HepG2 (cell line): ENCODE data around the gene PHF23. TPM values are rescaled to one million over a fixed set of nuclear protein-coding genes. Genes with fewer than 3 reads are reported as not detected.
A peak's percentile ranks its signal among the peaks of the same experiment; 100 is the strongest.

Experiments used
- CBFB ChIP-seq: sonication (generic); formaldehyde crosslinking; IDR thresholded peaks from 2 replicates; pipeline ENCODE4 v1.4.0; 2020; ENCODE audit warnings: missing genetic modification reagents
- CCDC6 ChIP-seq: sonication (generic); formaldehyde crosslinking; IDR thresholded peaks from 2 replicates; pipeline ENCODE4 v1.8.1; 2022; ENCODE audit warnings: mild to moderate bottlenecking, missing genetic modification reagents, moderate library complexity
- ESRRA ChIP-seq: sonication (generic); formaldehyde crosslinking; IDR thresholded peaks from 2 replicates; pipeline ENCODE4 v1.5.1; 2020; ENCODE audit warnings: mild to moderate bottlenecking, low read depth, missing genetic modification reagents
- GATAD2A ChIP-seq: IDR thresholded peaks from 2 replicates; pipeline ENCODE4 v1.6.1; 2016
- GFI1 ChIP-seq: sonication (generic); formaldehyde crosslinking; IDR thresholded peaks from 2 replicates; pipeline ENCODE4 v1.5.0; 2020; ENCODE audit warnings: missing genetic modification reagents, mild to moderate bottlenecking, borderline replicate concordance
- HCFC1 ChIP-seq: fragments of 150-350 bp; IDR thresholded peaks from 2 replicates; pipeline ENCODE4 v1.6.1; 2014; ENCODE audit warnings: low read depth, low read length
- NFRKB ChIP-seq: fragments of 450-650 bp; IDR thresholded peaks from 2 replicates; pipeline ENCODE4 v1.6.1; 2017
- ONECUT2 ChIP-seq: sonication (generic); formaldehyde crosslinking; IDR thresholded peaks from 2 replicates; pipeline ENCODE4 v1.4.0; 2020; ENCODE audit warnings: missing genetic modification reagents
- PAX8 ChIP-seq: sonication (generic); formaldehyde crosslinking; IDR thresholded peaks from 2 replicates; pipeline ENCODE4 v1.8.0; 2022; ENCODE audit warnings: mild to moderate bottlenecking, missing genetic modification reagents, borderline replicate concordance
- RARG ChIP-seq: sonication (generic); formaldehyde crosslinking; IDR thresholded peaks from 2 replicates; pipeline ENCODE4 v1.4.0; 2020; ENCODE audit warnings: low read depth, mild to moderate bottlenecking, missing genetic modification reagents
- SMAD3 ChIP-seq: sonication (generic); formaldehyde crosslinking; IDR thresholded peaks from 2 replicates; pipeline ENCODE4 v1.4.0; 2020; ENCODE audit warnings: missing genetic modification reagents
- SPEN ChIP-seq: sonication (generic); formaldehyde crosslinking; IDR thresholded peaks from 2 replicates; pipeline ENCODE4 v1.5.1; 2020; ENCODE audit warnings: low read depth, mild to moderate bottlenecking, missing genetic modification reagents
- TCF7L2 ChIP-seq: IDR thresholded peaks from 2 replicates; pipeline ENCODE4 v1.6.1; 2011; ENCODE audit warnings: mild to moderate bottlenecking, low read depth, low read length, moderate library complexity
- TRIM24 ChIP-seq: sonication (generic); formaldehyde crosslinking; IDR thresholded peaks from 2 replicates; pipeline ENCODE4 v1.8.0; 2022; ENCODE audit warnings: mild to moderate bottlenecking, missing genetic modification reagents
- ZEB1 ChIP-seq: IDR thresholded peaks from 2 replicates; pipeline ENCODE4 v1.6.1; 2012; ENCODE audit warnings: mild to moderate bottlenecking, low read depth, inconsistent platforms; ENCODE audit not compliant: insufficient replicate concordance
- ZIK1 ChIP-seq: sonication (generic); formaldehyde crosslinking; IDR thresholded peaks from 2 replicates; pipeline ENCODE4 v1.5.0; 2020; ENCODE audit warnings: mild to moderate bottlenecking, low read depth, missing genetic modification reagents, borderline replicate concordance
- ZNF235 ChIP-seq: sonication (generic); formaldehyde crosslinking; IDR thresholded peaks from 2 replicates; pipeline ENCODE4 v1.8.1; 2023; ENCODE audit warnings: mild to moderate bottlenecking, missing genetic modification reagents, borderline replicate concordance
- ZNF274 ChIP-seq: sonication (generic); formaldehyde crosslinking; IDR thresholded peaks from 2 replicates; pipeline ENCODE4 v1.5.1; 2020; ENCODE audit warnings: mild to moderate bottlenecking, missing genetic modification reagents
- ZNF33B ChIP-seq: sonication (generic); formaldehyde crosslinking; IDR thresholded peaks from 2 replicates; pipeline ENCODE4 v1.5.1; 2020; ENCODE audit warnings: mild to moderate bottlenecking, missing genetic modification reagents
- ZNF430 ChIP-seq: sonication (generic); formaldehyde crosslinking; IDR thresholded peaks from 2 replicates; pipeline ENCODE4 v1.9.0; 2021; ENCODE audit warnings: mild to moderate bottlenecking, missing genetic modification reagents
- ZNF530 ChIP-seq: sonication (generic); formaldehyde crosslinking; IDR thresholded peaks from 2 replicates; pipeline ENCODE4 v1.5.0; 2020; ENCODE audit warnings: low read depth, mild to moderate bottlenecking, missing genetic modification reagents
- ZNF678 ChIP-seq: sonication (generic); formaldehyde crosslinking; IDR thresholded peaks from 2 replicates; pipeline ENCODE4 v1.4.0; 2020; ENCODE audit warnings: mild to moderate bottlenecking, missing genetic modification reagents
- ZNF720 ChIP-seq: sonication (generic); formaldehyde crosslinking; IDR thresholded peaks from 2 replicates; pipeline ENCODE4 v1.4.0; 2020; ENCODE audit warnings: missing genetic modification reagents
- polyA plus RNA-seq, 8 experiments: library from polyadenylated mRNA; depleted of rRNA in 3 of 8; stranded (reverse) in 7 of 8; unstranded in 1 of 8; fragments of >200 nt; fragmentation: Illumina TruSeq in 4 of 8; extraction: Trizol in 4 of 8; gene quantifications; 2 replicates each; pipeline versions ENCODE4 v1.2.1 to v1.2.3, GENCODE V29; 2011 to 2016; ENCODE audit warnings: low read depth in 4 of 8, missing spikeins in 1 of 8, mixed read lengths in 1 of 8; ENCODE audit not compliant: insufficient read depth in 1 of 8
- total RNA-seq, 5 experiments: library from RNA; depleted of rRNA; stranded (reverse); fragments of >200 nt; fragmentation: Illumina TruSeq; extraction: Trizol; gene quantifications; 2 replicates each; pipeline ENCODE4 v1.2.3, GENCODE V29; 2016; ENCODE audit warnings: low read depth in 1 of 5
- TF ChIP-seq, protein P1 (sequence below): IDR thresholded peaks from 2 replicates; pipeline ENCODE4 v1.6.1; 2012; ENCODE audit warnings: low read depth, low read length, improper control_type of control experiment
- TF ChIP-seq, protein P2 (sequence below): sonication (generic); formaldehyde crosslinking; IDR thresholded peaks from 2 replicates; pipeline ENCODE4 v1.5.0; 2020; ENCODE audit warnings: missing genetic modification reagents
- TF ChIP-seq, protein P3 (sequence below): sonication (generic); formaldehyde crosslinking; IDR thresholded peaks from 2 replicates; pipeline ENCODE4 v1.4.0; 2020; ENCODE audit warnings: missing genetic modification reagents
- TF ChIP-seq, protein P4 (sequence below): sonication (generic); formaldehyde crosslinking; conservative IDR thresholded peaks from 2 replicates; pipeline ENCODE4 v1.8.0; 2022; ENCODE audit warnings: missing genetic modification reagents

The PHF23 gene
- total and polyA plus RNA-seq, 2 of the 13 experiments (the other 11 are each of a cell fraction or from before 2014, with no cell fraction given), result 27.6 to 33.2 TPM

DNA sequence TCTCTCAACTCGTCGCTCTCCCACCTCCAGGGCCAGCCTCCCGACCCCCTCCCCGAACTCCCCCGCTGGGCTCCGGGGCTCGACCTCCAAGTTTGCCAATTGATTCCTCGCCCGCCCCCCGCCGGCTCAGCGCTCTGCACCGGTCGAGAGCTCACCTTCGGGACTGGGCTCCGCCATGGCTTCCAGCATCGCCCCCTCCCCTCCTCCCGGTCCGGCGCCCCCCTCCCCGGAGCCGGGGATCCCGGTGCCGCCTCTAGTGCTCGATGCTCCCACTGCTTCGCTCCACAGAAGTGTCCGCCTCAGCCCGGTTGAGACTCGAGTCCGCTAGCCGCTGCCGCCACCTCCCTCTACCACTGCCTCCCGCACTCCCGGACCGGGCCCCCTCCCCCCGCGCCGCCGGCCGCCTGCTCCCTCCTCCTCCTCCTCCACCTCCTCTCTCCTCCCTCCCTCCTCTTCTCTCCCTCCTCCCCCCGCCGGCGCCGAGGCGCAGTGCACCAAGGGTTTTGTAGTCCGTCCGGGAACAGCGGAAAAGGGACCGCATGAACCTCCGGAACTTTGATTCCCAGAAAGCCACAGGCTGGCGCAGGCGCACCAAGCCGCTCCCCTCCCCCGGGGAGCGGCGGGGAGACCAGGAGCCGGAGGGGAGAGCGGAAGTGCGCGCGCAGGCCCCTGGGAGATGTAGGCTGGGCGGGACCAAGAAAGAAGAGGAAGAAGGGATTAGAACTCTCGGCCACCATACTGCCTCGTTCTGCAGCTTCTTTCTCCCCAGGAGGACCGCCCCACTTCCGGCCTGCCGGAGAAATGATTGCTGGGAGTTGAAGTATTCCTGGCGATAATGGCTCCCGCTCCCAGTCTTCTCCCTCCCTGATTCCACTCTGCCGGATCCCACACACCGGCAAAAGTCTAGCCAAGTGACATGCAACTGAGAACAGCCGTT lies at the start of gene PHF23 (continued):
- TF ChIP-seq PAX8 (CRISPR knock-in tag) (no peak), ZIK1 (no peak), ZNF430 (peak; percentile 64; the same call in 1 of the 2 replicates), RARG (no peak), CCDC6 (CRISPR knock-in tag) (peak; percentile 17; the same call in 1 of the 2 replicates), ZNF33B (CRISPR knock-in tag) (peak; percentile 23; the same call in 1 of the 2 replicates), ZNF720 (CRISPR knock-in tag) (no peak), HCFC1 (peak; percentile 92), ZNF274 (no peak), ZNF678 (CRISPR knock-in tag) (no peak), ESRRA (no peak), ZEB1 (no peak), GFI1 (CRISPR knock-in tag) (peak; percentile 63; the same call in 1 of the 2 replicates), ZNF235 (CRISPR knock-in tag) (no peak), GATAD2A (no peak), SPEN (CRISPR knock-in tag) (peak; percentile 54; the same call in 1 of the 2 replicates), CBFB (peak; percentile 65), NFRKB (no peak), ONECUT2 (CRISPR knock-in tag) (no peak), SMAD3 (no peak), TCF7L2 (no peak), TRIM24 (CRISPR knock-in tag) (no peak), ZNF530 (no peak)
- TF ChIP-seq, protein P1, sequence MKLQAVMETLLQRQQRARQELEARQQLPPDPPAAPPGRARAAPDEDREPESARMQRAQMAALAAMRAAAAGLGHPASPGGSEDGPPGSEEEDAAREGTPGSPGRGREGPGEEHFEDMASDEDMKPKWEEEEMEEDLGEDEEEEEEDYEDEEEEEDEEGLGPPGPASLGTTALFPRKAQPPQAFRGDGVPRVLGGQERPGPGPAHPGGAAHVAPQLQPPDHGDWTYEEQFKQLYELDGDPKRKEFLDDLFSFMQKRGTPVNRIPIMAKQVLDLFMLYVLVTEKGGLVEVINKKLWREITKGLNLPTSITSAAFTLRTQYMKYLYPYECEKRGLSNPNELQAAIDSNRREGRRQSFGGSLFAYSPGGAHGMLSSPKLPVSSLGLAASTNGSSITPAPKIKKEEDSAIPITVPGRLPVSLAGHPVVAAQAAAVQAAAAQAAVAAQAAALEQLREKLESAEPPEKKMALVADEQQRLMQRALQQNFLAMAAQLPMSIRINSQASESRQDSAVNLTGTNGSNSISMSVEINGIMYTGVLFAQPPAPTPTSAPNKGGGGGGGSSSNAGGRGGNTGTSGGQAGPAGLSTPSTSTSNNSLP, result no peak
- TF ChIP-seq, protein P2, sequence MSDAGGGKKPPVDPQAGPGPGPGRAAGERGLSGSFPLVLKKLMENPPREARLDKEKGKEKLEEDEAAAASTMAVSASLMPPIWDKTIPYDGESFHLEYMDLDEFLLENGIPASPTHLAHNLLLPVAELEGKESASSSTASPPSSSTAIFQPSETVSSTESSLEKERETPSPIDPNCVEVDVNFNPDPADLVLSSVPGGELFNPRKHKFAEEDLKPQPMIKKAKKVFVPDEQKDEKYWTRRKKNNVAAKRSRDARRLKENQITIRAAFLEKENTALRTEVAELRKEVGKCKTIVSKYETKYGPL (CRISPR knock-in tag), result no peak
- TF ChIP-seq, protein P3, sequence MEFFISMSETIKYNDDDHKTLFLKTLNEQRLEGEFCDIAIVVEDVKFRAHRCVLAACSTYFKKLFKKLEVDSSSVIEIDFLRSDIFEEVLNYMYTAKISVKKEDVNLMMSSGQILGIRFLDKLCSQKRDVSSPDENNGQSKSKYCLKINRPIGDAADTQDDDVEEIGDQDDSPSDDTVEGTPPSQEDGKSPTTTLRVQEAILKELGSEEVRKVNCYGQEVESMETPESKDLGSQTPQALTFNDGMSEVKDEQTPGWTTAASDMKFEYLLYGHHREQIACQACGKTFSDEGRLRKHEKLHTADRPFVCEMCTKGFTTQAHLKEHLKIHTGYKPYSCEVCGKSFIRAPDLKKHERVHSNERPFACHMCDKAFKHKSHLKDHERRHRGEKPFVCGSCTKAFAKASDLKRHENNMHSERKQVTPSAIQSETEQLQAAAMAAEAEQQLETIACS (CRISPR knock-in tag), result no peak
- TF ChIP-seq, protein P4, sequence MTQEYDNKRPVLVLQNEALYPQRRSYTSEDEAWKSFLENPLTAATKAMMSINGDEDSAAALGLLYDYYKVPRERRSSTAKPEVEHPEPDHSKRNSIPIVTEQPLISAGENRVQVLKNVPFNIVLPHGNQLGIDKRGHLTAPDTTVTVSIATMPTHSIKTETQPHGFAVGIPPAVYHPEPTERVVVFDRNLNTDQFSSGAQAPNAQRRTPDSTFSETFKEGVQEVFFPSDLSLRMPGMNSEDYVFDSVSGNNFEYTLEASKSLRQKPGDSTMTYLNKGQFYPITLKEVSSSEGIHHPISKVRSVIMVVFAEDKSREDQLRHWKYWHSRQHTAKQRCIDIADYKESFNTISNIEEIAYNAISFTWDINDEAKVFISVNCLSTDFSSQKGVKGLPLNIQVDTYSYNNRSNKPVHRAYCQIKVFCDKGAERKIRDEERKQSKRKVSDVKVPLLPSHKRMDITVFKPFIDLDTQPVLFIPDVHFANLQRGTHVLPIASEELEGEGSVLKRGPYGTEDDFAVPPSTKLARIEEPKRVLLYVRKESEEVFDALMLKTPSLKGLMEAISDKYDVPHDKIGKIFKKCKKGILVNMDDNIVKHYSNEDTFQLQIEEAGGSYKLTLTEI, result no peak
